Breast epithelium (tissue), 3 donors: ENCODE data around the gene PANK2.

Experiments used
- POLR2A ChIP-seq: fragments of 450-650 bp; IDR thresholded peaks from one replicate; pipeline ENCODE4 v1.6.1; 2016; ENCODE audit warnings: antibody characterized with exemption, mild to moderate bottlenecking, moderate library complexity
- POLR2AphosphoS5 ChIP-seq, 3 donors: sonication (generic); formaldehyde crosslinking; IDR thresholded peaks; one replicate each; pipeline ENCODE4 v1.6.1; 2017; ENCODE audit warnings: antibody characterized with exemption in 3 of 3
- TF ChIP-seq, protein P1 (sequence below), 3 donors: fragments of 450-650 bp; IDR thresholded peaks; one replicate each; pipeline ENCODE4 v1.5.1; 2016 to 2017; ENCODE audit warnings: antibody characterized with exemption in 3 of 3, mild to moderate bottlenecking in 3 of 3, moderate library complexity in 3 of 3

- TF ChIP-seq POLR2A (no peak), POLR2AphosphoS5 (IDR thresholded peaks at IDR 0.05) (no peak)
- TF ChIP-seq, protein P1, sequence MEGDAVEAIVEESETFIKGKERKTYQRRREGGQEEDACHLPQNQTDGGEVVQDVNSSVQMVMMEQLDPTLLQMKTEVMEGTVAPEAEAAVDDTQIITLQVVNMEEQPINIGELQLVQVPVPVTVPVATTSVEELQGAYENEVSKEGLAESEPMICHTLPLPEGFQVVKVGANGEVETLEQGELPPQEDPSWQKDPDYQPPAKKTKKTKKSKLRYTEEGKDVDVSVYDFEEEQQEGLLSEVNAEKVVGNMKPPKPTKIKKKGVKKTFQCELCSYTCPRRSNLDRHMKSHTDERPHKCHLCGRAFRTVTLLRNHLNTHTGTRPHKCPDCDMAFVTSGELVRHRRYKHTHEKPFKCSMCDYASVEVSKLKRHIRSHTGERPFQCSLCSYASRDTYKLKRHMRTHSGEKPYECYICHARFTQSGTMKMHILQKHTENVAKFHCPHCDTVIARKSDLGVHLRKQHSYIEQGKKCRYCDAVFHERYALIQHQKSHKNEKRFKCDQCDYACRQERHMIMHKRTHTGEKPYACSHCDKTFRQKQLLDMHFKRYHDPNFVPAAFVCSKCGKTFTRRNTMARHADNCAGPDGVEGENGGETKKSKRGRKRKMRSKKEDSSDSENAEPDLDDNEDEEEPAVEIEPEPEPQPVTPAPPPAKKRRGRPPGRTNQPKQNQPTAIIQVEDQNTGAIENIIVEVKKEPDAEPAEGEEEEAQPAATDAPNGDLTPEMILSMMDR (IDR thresholded peaks at IDR 0.05) = no peak
Measured at GRCh38 chr20:3935956-3936340, 46.8 kb downstream of the PANK2 start.
